ENCODE data around the gene ZDHHC1. TPM values are rescaled to one million over a fixed set of nuclear protein-coding genes. Genes with fewer than 3 reads are reported as not detected.

The ZDHHC1 gene
- total RNA-seq, 2 experiments from 2014 or later: 0.23 to 0.45 TPM

GRCh38 chr16:67445913-67446907 is 29.9 kb upstream of the ZDHHC1 start:
- Mint-ChIP-seq H3K9me3 (no peaks in the 10 kb centered on the region), H3K27ac (no peak overlapping the region), H3K4me3 (no peak overlapping the region), H3K36me3 (ENCODE audit: low read depth) (peaks cover under 1% of the 10 kb centered on the region), H3K4me1 (peaks cover 4% of the 10 kb centered on the region), H3K27me3 (no peaks in the 10 kb centered on the region)
- ChIA-PET CTCF (interaction anchor here (1.2 to 11.0 kb wide), 4 partner anchors 19 to 73 kb away, joined by 4 to 66 read pairs (median 6); partner anchors contain the start of gene ATP6V0D1), POLR2A (interaction anchor here (1.1 kb wide), 1 partner anchor 14 kb away, joined by 3 read pairs; no protein-coding TSS in a partner anchor)
- no peak for DNase-seq

- ChIA-PET POLR2A (interaction anchor here (1.1 kb wide), 1 partner anchor 14 kb away, joined by 3 read pairs; no protein-coding TSS in a partner anchor), CTCF (interaction anchor here (0.6 to 11.0 kb wide), 4 partner anchors 18 to 164 kb away, joined by 4 to 66 read pairs (median 4); partner anchors contain the start of gene ATP6V0D1)
- Mint-ChIP-seq H3K9me3 (no peaks in the 10 kb centered on the region), H3K27ac (no peak overlapping the region), H3K4me1 (peaks cover 4% of the 10 kb centered on the region), H3K27me3 (no peaks in the 10 kb centered on the region), H3K36me3 (ENCODE audit: low read depth) (no peaks in the 10 kb centered on the region), H3K4me3 (no peak overlapping the region)
- no peak for DNase-seq
These were observed 29.2 kb upstream of the ZDHHC1 start for GRCh38 chr16:67445441-67445912.

- ChIA-PET CTCF (interaction anchor here (0.6 to 11.0 kb wide), 3 partner anchors 17 to 164 kb away, joined by 4 to 66 read pairs (median 5); no protein-coding TSS in a partner anchor), POLR2A (interaction anchor here (1.1 kb wide), 1 partner anchor 15 kb away, joined by 3 read pairs; no protein-coding TSS in a partner anchor)
- Mint-ChIP-seq H3K9me3 (no peaks in the 10 kb centered on the region), H3K4me3 (no peak overlapping the region), H3K4me1 (peaks cover 4% of the 10 kb centered on the region), H3K27ac (no peak overlapping the region), H3K27me3 (no peaks in the 10 kb centered on the region), H3K36me3 (ENCODE audit: low read depth) (no peaks in the 10 kb centered on the region)
- DNase-seq: no peak
These were observed 28.8 kb upstream of the ZDHHC1 start for GRCh38 chr16:67445126-67445426.

GRCh38 chr16:67444259-67445125 is 28.2 kb upstream of the ZDHHC1 start:
- no peaks in the 10 kb centered on the region for H3K27me3 Mint-ChIP-seq
- H3K4me1 Mint-ChIP-seq: peaks cover 4% of the 10 kb centered on the region
- no peak overlapping the region for H3K27ac Mint-ChIP-seq
- ChIA-PET POLR2A (interaction anchor here (1.4 kb wide), 1 partner anchor 11 kb away, joined by 3 read pairs; no protein-coding TSS in a partner anchor), CTCF (interaction anchor here (0.6 to 11.0 kb wide), 3 partner anchors 17 to 274 kb away, joined by 3 to 66 read pairs (median 5); partner anchors contain the start of gene NOL3)
- no peak overlapping the region for H3K4me3 Mint-ChIP-seq
- no peak for DNase-seq
- no peaks in the 10 kb centered on the region for H3K9me3 Mint-ChIP-seq
- H3K36me3 Mint-ChIP-seq (ENCODE audit: low read depth): no peaks in the 10 kb centered on the region

- ChIA-PET POLR2A (no interaction called here), CTCF (interaction anchor here (11.0 kb wide), 1 partner anchor 16 kb away, joined by 66 read pairs; no protein-coding TSS in a partner anchor)
- Mint-ChIP-seq H3K27me3 (no peaks in the 10 kb centered on the region), H3K36me3 (ENCODE audit: low read depth) (peaks cover 2% of the 10 kb centered on the region), H3K9me3 (no peaks in the 10 kb centered on the region), H3K27ac (no peak overlapping the region), H3K4me1 (peaks cover 4% of the 10 kb centered on the region), H3K4me3 (no peak overlapping the region)
- DNase-seq: no peak
These were observed 27.0 kb upstream of the ZDHHC1 start for GRCh38 chr16:67443265-67443664.

- H3K9me3 Mint-ChIP-seq: no peaks in the 10 kb centered on the region
- no peak overlapping the region for H3K27ac Mint-ChIP-seq
- POLR2A ChIA-PET: no interaction called here
- peaks cover 4% of the 10 kb centered on the region for H3K4me1 Mint-ChIP-seq
- H3K4me3 Mint-ChIP-seq: no peak overlapping the region
- CTCF ChIA-PET: interaction anchor here (11.0 kb wide), 1 partner anchor 15 kb away, joined by 66 read pairs; no protein-coding TSS in a partner anchor
- H3K27me3 Mint-ChIP-seq: no peaks in the 10 kb centered on the region
- H3K36me3 Mint-ChIP-seq (ENCODE audit: low read depth): peaks cover 6% of the 10 kb centered on the region
- DNase-seq: no peak
These were observed 26.4 kb upstream of the ZDHHC1 start for GRCh38 chr16:67442581-67443255.

GRCh38 chr16:67441907-67442306 is 25.6 kb upstream of the ZDHHC1 start:
- ChIA-PET POLR2A (no interaction called here), CTCF (interaction anchor here (11.0 kb wide), 1 partner anchor 14 kb away, joined by 66 read pairs; no protein-coding TSS in a partner anchor)
- H3K27me3 Mint-ChIP-seq: no peaks in the 10 kb centered on the region
- H3K9me3 Mint-ChIP-seq: no peaks in the 10 kb centered on the region
- peaks cover 7% of the 10 kb centered on the region for H3K36me3 Mint-ChIP-seq (ENCODE audit: low read depth)
- no peak for DNase-seq
- H3K4me1 Mint-ChIP-seq: no peaks in the 10 kb centered on the region
- H3K4me3 Mint-ChIP-seq: no peak overlapping the region
- no peak overlapping the region for H3K27ac Mint-ChIP-seq

GRCh38 chr16:67441271-67441753 is 25.0 kb upstream of the ZDHHC1 start:
- Mint-ChIP-seq H3K4me1 (no peaks in the 10 kb centered on the region), H3K27me3 (no peaks in the 10 kb centered on the region), H3K27ac (no peak overlapping the region), H3K4me3 (no peak overlapping the region), H3K36me3 (ENCODE audit: low read depth) (peaks cover 7% of the 10 kb centered on the region), H3K9me3 (no peaks in the 10 kb centered on the region)
- ChIA-PET CTCF (interaction anchor here (0.6 to 11.0 kb wide), 3 partner anchors 14 to 89 kb away, joined by 3 to 66 read pairs (median 4); no protein-coding TSS in a partner anchor), POLR2A (interaction anchor here (1.3 kb wide), 1 partner anchor 15 kb away, joined by 5 read pairs; no protein-coding TSS in a partner anchor)
- DNase-seq: no peak

- Mint-ChIP-seq H3K27ac (no peak overlapping the region), H3K36me3 (ENCODE audit: low read depth) (peaks cover 7% of the 10 kb centered on the region), H3K4me3 (no peak overlapping the region), H3K4me1 (no peaks in the 10 kb centered on the region), H3K27me3 (no peaks in the 10 kb centered on the region), H3K9me3 (no peaks in the 10 kb centered on the region)
- ChIA-PET POLR2A (interaction anchor here (0.8 to 1.2 kb wide), 2 partner anchors 13 to 18 kb away, joined by 3 read pairs; no protein-coding TSS in a partner anchor), CTCF (interaction anchor here (0.6 to 11.0 kb wide), 2 partner anchors 11 to 114 kb away, joined by 3 to 66 read pairs; no protein-coding TSS in a partner anchor)
- no peak for DNase-seq
These were observed 22.6 kb upstream of the ZDHHC1 start for GRCh38 chr16:67438824-67439393.

- no peak overlapping the region for H3K4me3 Mint-ChIP-seq
- no peaks in the 10 kb centered on the region for H3K9me3 Mint-ChIP-seq
- ChIA-PET POLR2A (interaction anchor here (0.8 to 1.2 kb wide), 2 partner anchors 13 to 18 kb away, joined by 3 read pairs; no protein-coding TSS in a partner anchor), CTCF (interaction anchor here (11.0 kb wide), 1 partner anchor 11 kb away, joined by 66 read pairs; no protein-coding TSS in a partner anchor)
- H3K36me3 Mint-ChIP-seq (ENCODE audit: low read depth): peaks cover 7% of the 10 kb centered on the region
- no peaks in the 10 kb centered on the region for H3K27me3 Mint-ChIP-seq
- no peak overlapping the region for H3K27ac Mint-ChIP-seq
- DNase-seq: no peak
- no peaks in the 10 kb centered on the region for H3K4me1 Mint-ChIP-seq
These were observed 22.0 kb upstream of the ZDHHC1 start for GRCh38 chr16:67438098-67438791.

GRCh38 chr16:67437513-67437912 is 21.2 kb upstream of the ZDHHC1 start:
- Mint-ChIP-seq H3K36me3 (ENCODE audit: low read depth) (peaks cover 7% of the 10 kb centered on the region), H3K27ac (no peak overlapping the region), H3K4me1 (no peaks in the 10 kb centered on the region), H3K27me3 (peaks cover under 1% of the 10 kb centered on the region), H3K4me3 (no peak overlapping the region), H3K9me3 (no peaks in the 10 kb centered on the region)
- no peak for DNase-seq
- ChIA-PET CTCF (no interaction called here), POLR2A (no interaction called here)
